Measurements from ENCODE around the gene ANAPC2.
A peak's percentile ranks its signal among the peaks of the same experiment; 100 is the strongest.

The ANAPC2 gene, protein sequence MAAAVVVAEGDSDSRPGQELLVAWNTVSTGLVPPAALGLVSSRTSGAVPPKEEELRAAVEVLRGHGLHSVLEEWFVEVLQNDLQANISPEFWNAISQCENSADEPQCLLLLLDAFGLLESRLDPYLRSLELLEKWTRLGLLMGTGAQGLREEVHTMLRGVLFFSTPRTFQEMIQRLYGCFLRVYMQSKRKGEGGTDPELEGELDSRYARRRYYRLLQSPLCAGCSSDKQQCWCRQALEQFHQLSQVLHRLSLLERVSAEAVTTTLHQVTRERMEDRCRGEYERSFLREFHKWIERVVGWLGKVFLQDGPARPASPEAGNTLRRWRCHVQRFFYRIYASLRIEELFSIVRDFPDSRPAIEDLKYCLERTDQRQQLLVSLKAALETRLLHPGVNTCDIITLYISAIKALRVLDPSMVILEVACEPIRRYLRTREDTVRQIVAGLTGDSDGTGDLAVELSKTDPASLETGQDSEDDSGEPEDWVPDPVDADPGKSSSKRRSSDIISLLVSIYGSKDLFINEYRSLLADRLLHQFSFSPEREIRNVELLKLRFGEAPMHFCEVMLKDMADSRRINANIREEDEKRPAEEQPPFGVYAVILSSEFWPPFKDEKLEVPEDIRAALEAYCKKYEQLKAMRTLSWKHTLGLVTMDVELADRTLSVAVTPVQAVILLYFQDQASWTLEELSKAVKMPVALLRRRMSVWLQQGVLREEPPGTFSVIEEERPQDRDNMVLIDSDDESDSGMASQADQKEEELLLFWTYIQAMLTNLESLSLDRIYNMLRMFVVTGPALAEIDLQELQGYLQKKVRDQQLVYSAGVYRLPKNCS

DNA sequence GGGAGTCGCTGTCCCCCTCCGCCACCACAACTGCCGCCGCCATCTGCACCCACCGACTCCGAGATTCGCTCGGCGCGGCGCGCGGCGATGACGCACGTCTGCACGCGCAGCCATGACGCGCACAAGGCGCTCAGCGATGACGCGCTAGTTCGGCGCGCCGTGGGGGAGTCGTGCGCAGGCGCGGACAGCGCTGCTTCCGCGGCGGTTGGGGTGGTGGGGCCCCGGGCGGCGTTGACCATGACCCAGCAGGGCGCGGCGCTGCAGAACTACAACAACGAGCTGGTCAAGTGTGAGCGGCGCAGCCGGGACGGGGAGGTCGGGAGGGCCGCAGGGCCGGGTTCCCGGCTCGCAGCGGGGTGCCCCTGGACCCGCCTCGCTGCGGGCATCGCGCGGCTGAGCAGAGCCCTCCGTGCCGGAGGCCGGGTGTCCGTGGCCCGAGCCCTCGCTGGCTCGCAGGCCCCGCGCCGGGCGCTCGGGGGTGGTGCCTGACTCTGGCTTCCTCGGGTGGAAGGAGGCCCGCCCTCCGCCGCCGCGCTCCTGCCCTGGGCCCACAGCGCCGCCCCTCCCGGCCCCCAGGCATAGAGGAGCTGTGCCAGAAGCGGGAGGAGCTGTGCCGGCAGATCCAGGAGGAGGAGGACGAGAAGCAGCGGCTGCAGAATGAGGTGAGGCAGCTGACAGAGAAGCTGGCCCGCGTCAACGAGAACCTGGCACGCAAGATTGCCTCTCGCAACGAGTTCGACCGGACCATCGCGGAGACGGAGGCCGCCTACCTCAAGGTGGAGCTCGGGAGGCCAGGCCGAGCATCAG is at the start of gene ANAPC2, which contains the start of gene SSNA1:
Gene ANAPC2, minus strand, starts transcription at position 71 of the 807 bp plus-strand sequence. Its CDS starts 28 bp downstream, at position 43.
Gene SSNA1, plus strand, starts transcription at position 187 of the 807 bp plus-strand sequence. Its CDS starts 51 bp downstream, at position 238.
- CTCF ChIA-PET, result interaction anchor here (0.8 to 3.1 kb wide), 13 partner anchors 10 to 160 kb away, joined by 3 to 21 read pairs (median 4); partner anchors contain the start of genes CYSRT1, RNF208, RNF224 and TPRN
- H3K4me1 Mint-ChIP-seq, result peaks cover 37% of the 10 kb centered on the region
- H3K27ac Mint-ChIP-seq, result peak within 1 kb of the TSS; percentile 96
- DNase-seq, result peak; percentile 92
- no peaks in the 10 kb centered on the region for H3K9me3 Mint-ChIP-seq
- peak within 1 kb of the TSS; percentile 97 for H3K4me3 Mint-ChIP-seq
- peaks cover 10% of the 10 kb centered on the region for H3K27me3 Mint-ChIP-seq
- H3K36me3 Mint-ChIP-seq, result peaks cover 24% of the 10 kb centered on the region

DNA sequence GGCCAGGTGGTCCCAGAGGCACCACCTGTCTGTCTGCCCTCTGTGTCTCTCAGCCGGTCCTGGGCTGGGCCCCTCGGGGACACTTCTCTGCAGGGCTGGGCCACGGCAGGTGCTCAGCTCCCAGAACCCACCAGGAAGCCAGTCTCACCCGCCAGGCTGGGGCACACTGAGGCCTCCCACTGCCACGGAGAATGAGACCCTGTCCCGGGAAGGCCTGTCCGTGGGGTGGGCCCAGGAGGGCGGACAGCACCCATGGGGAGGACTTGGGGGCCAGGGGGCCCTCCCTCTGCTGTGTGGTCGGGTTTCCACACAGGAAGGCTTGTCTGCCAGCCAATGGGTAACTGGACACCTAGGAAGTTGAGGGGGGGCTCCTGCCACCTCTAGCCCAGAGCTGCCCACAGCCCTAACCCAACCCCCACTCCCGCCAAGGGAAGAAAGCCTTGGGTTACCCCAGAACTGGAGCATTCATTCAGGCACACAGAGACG is 48.6 kb upstream of the ANAPC2 start:
- Mint-ChIP-seq H3K36me3 (peaks cover 4% of the 10 kb centered on the region), H3K4me1 (peaks cover 22% of the 10 kb centered on the region), H3K4me3 (no peak overlapping the region)

DNA sequence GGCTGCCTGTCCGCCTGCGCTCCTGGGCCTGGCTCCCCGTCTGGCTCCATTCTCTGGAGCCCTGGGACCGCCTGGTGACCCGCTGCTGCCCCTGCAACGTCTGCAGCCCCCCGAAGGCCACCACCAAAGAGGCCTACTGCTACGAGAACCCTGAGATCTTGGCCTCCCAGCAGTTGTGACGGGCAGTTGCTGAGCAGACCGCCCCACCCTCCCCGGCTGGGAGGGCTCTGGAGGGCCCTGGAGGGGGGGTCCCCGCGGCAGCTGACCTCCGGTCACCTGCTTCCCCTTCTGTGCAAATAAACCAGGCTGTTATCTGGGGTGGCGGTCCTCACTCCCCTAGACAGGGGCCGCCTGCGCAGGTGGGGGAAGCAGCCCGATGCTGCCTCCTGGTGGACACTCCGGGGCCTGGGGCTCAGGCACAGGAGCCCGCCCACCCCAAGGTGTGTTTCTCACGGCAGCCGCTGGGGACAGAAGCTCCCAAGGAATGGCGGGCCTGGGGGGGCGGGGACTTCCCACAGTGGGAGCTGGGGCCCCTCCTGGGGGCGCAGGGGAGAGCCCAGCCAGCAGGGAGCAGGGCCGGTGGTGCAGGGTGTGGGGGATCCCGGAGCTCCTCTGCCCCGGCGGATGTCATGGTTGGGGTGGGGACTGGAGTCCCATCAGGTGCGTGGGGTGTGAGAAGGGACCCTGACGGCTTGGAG is 48.0 kb upstream of the ANAPC2 start:
- no peaks in the 10 kb centered on the region for H3K9me3 Mint-ChIP-seq

More for the DNA sequence above, 48.6 kb upstream of the ANAPC2 start:
- Mint-ChIP-seq H3K27me3 (peaks cover 18% of the 10 kb centered on the region), H3K9me3 (no peaks in the 10 kb centered on the region), H3K27ac (no peak overlapping the region)
- CTCF ChIA-PET, result interaction anchor here (0.6 to 2.5 kb wide), 30 partner anchors 10 to 190 kb away, joined by 3 to 45 read pairs (median 4); partner anchors contain the start of genes CYSRT1, DPP7, NELFB and RNF224
- DNase-seq, result no peak

DNA sequence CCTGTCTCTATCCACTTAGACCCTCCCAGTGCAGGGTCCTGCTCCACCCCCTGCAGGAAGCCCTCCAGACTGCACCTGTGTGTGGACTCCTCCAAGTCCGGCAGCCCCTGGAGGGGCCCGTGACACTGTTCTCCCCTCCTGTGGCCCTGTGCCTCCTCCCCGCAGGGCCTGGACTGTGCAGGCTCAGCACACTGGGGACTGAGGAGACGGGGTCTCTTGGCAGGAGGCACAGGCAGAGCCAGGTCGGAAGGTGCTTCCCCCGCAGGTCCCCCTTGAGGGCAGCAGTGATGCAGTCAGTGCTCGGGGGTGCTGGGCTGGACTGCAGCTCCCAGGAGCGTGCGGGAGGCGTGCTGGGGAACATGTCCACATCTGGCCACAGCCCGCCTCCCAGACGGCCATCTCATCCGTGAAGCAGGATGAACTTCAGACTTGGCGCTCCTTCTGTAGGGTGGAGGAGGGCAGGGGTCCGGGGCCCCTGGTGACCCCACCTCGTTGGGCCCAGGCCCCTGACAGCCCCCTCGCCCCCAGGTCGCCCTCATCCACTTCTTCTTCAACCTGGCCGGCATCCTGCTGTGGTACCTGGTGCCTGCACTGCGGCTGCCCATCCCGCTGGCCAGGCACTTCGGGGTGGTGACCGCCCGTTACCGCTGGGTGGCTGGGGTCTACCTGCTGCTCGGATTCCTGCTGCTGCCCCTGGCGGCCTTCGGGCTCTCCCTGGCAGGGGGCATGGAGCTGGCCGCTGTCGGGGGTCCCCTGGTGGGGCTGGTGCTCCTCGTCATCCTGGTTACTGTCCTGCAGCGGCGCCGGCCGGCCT is 47.3 kb upstream of the ANAPC2 start:
- H3K4me3 Mint-ChIP-seq, result no peak overlapping the region
- DNase-seq, result no peak
- peaks cover 19% of the 10 kb centered on the region for H3K4me1 Mint-ChIP-seq
- H3K36me3 Mint-ChIP-seq, result no peaks in the 10 kb centered on the region
- peaks cover 18% of the 10 kb centered on the region for H3K27me3 Mint-ChIP-seq
- CTCF ChIA-PET, result interaction anchor here (0.8 to 2.5 kb wide), 13 partner anchors 10 to 188 kb away, joined by 3 to 45 read pairs (median 6); partner anchors contain the start of genes CYSRT1, DPP7, RNF224 and SAPCD2
- no peaks in the 10 kb centered on the region for H3K9me3 Mint-ChIP-seq
- no peak overlapping the region for H3K27ac Mint-ChIP-seq

More for the DNA sequence above, 48.0 kb upstream of the ANAPC2 start:
- Mint-ChIP-seq H3K4me1 (peaks cover 22% of the 10 kb centered on the region), H3K27ac (no peak overlapping the region), H3K27me3 (peaks cover 21% of the 10 kb centered on the region), H3K36me3 (peaks cover 3% of the 10 kb centered on the region), H3K4me3 (no peak overlapping the region)
- peak; percentile 95 for DNase-seq
- CTCF ChIA-PET, result interaction anchor here (0.6 to 2.5 kb wide), 29 partner anchors 11 to 189 kb away, joined by 3 to 45 read pairs (median 4); partner anchors contain the start of genes CYSRT1, DPP7, NELFB and RNF224

DNA sequence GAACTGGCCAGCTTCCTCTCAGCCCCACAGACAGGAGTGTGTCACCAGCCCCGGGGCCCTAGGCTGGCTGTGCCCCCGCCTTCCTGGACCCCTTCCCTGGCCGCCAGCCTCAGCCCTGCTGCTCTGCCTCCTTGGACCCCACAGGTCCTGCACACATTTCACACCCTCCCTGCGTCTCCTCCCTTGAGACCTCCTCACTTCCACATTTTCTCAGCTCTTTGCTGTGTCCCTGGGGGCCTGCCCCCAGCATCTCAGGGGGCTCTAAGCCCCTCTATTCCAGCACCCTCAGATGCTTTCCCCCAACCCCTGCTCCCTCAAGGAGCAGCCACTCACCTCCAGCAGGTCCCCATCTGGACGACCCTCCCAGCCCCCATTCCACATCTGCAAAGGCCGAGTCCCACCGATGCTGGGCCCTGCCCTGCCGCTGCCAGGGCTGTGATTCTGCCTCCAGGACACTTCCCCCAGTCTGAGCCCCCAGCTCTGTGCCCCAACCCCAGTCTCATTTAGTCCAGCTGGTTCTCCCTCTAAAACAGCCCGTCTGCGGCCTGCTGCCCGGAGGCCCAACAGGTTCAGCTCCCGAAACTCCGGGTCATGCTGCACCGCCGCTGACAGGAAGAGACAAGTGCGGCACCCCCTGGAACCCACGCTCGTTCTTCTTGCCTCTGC is 46.5 kb upstream of the ANAPC2 start:
- DNase-seq, result no peak
- peaks cover 22% of the 10 kb centered on the region for H3K27me3 Mint-ChIP-seq

DNA sequence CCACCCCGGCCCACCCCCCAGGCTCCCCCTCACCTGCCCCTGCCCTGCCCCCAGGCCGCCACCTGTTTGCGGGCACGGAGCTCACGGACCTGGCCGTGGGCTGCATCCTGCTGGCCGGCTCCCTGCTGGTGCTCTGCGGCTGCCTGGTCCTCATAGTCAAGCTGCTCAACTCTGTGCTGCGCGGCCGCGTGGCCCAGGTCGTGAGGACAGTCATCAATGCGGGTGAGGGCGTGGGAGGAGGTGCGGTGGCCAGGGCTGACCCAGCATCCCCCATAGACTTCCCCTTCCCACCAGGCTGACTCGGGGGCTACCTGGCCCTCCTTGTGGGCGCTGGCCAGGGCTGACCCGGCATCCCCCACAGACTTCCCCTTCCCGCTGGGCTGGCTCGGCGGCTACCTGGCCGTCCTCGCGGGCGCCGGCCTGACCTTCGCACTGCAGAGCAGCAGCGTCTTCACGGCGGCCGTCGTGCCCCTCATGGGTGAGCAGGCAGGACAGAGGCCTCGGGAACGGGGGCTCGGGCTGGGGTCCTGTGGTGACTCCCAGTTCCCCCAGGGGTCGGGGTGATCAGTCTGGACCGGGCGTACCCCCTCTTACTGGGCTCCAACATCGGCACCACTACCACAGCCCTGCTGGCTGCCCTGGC is 45.8 kb upstream of the ANAPC2 start:
- CTCF ChIA-PET, result no interaction called here
- peaks cover 26% of the 10 kb centered on the region for H3K27me3 Mint-ChIP-seq
- H3K9me3 Mint-ChIP-seq, result no peaks in the 10 kb centered on the region
- no peak overlapping the region for H3K27ac Mint-ChIP-seq
- no peak overlapping the region for H3K4me3 Mint-ChIP-seq
- H3K4me1 Mint-ChIP-seq, result peaks cover 13% of the 10 kb centered on the region
- no peaks in the 10 kb centered on the region for H3K36me3 Mint-ChIP-seq
- DNase-seq, result no peak

More for the DNA sequence above, 46.5 kb upstream of the ANAPC2 start:
- no peaks in the 10 kb centered on the region for H3K36me3 Mint-ChIP-seq
- CTCF ChIA-PET, result interaction anchor here (0.8 kb wide), 1 partner anchor 15 kb away, joined by 4 read pairs; no protein-coding TSS in a partner anchor
- no peak overlapping the region for H3K27ac Mint-ChIP-seq
- no peaks in the 10 kb centered on the region for H3K9me3 Mint-ChIP-seq
- H3K4me3 Mint-ChIP-seq, result no peak overlapping the region
- peaks cover 19% of the 10 kb centered on the region for H3K4me1 Mint-ChIP-seq

DNA sequence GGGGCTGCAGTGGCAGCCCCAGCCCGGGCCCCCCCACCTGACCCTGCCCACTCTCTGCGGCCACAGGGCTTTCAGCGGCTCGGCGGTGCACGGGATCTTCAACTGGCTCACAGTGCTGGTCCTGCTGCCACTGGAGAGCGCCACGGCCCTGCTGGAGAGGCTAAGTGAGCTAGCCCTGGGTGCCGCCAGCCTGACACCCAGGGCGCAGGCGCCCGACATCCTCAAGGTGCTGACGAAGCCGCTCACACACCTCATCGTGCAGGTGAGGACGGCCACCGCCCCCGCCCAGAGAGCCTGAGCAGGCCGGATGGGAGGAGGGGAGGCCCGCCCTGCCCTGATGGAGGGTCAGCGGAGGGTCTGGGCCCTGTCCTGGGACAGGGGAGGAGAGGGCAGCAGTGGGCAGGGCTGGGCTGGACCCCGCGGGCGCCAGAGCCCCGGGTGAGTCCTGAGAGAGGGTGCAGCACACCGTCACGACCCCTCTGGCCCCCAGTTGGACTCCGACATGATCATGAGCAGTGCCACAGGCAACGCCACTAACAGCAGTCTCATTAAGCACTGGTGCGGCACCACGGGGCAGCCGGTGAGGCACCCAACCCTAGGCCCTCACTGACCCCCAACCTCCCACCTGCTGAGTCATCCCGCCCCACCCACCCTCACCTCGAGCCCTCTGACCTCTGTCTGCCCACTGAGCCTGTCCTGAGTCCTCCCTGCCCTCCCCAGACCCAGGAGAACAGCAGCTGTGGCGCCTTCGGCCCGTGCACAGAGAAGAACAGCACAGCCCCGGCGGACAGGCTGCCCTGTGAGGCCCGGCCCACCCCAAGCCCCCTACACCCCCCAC is 45.0 kb upstream of the ANAPC2 start:
- CTCF ChIA-PET, result no interaction called here
- Mint-ChIP-seq H3K9me3 (no peaks in the 10 kb centered on the region), H3K27me3 (peaks cover 33% of the 10 kb centered on the region), H3K4me3 (no peak overlapping the region), H3K4me1 (peaks cover 7% of the 10 kb centered on the region), H3K36me3 (no peaks in the 10 kb centered on the region), H3K27ac (no peak overlapping the region)
- no peak for DNase-seq

DNA sequence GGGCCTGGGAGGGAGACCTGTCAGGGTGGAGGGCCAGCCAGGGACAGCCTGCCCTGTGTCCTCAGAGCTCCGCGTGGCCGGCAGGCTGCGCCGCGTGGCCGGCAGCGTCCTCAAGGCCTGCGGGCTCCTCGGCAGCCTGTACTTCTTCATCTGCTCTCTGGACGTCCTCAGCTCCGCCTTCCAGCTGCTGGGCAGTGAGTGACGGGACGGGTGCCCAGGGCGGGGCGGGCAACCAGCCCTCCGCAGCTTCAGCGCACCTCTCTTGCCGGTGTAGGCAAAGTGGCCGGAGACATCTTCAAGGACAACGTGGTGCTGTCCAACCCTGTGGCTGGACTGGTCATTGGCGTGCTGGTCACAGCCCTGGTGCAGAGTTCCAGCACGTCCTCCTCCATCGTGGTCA is 44.1 kb upstream of the ANAPC2 start:
- CTCF ChIA-PET, result no interaction called here
- Mint-ChIP-seq H3K27me3 (peaks cover 36% of the 10 kb centered on the region), H3K9me3 (no peaks in the 10 kb centered on the region), H3K27ac (no peak overlapping the region), H3K4me3 (no peak overlapping the region), H3K4me1 (peaks cover 6% of the 10 kb centered on the region), H3K36me3 (no peaks in the 10 kb centered on the region)
- no peak for DNase-seq

DNA sequence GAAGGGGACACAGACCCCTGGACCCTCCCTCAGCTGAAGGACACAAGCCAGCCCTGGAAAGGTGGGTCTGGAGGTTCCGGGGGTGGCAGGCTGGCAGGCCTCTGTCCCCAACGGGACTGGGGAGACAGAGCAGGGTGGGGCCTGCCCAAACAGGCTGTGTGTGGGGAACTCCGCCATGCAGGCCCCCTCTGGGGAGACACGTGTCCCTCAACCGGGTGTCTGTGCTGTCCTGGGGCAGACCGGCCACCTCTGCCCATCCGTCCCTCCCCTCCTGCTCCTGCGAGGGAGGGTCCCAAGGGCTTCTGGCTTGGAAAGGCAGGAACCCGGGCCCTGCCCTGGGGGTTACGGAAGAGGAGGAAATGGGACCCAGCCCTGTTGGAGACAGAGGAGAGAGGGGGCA is 43.7 kb upstream of the ANAPC2 start:
- CTCF ChIA-PET, result no interaction called here
- no peaks in the 10 kb centered on the region for H3K36me3 Mint-ChIP-seq
- H3K4me3 Mint-ChIP-seq, result no peak overlapping the region
- H3K27ac Mint-ChIP-seq, result no peak overlapping the region
- no peak for DNase-seq
- peaks cover 6% of the 10 kb centered on the region for H3K4me1 Mint-ChIP-seq
- H3K27me3 Mint-ChIP-seq, result peaks cover 38% of the 10 kb centered on the region
- no peaks in the 10 kb centered on the region for H3K9me3 Mint-ChIP-seq

DNA sequence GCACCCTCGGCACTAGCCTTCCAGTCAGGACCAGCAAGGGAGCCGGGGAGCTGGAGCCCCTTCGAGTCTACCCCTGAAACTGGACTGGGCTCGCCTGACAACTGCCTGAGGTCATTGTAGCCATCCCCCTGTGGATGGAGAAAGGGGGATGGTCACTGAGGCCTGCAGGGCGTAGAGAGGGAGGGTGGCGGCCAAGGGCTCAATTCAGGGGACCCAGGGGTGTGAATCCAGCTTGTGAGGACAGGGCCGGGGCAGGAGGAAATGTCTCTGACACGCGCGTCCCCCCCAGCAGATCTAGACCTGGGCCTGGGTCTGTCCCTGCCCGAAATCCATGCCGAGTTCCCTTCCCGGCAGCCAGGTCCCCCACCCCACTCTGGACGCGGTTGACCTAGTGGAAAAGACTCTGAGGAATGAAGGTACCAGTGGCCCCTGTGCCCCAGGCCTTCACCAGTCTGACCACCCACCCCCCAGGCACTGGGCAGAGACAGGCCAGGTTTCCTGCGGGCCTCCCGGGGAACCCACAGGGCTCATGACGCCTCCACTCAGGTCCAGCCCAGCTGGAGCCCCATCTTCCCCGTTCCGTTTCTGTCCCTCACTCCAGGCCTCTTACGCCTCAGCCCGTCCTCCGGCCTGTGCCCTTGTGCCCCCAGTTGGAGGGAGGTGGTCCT is 43.1 kb upstream of the ANAPC2 start:
- H3K27me3 Mint-ChIP-seq, result peaks cover 38% of the 10 kb centered on the region
- no peak overlapping the region for H3K4me3 Mint-ChIP-seq
- no peak overlapping the region for H3K27ac Mint-ChIP-seq
- DNase-seq, result no peak
- no peaks in the 10 kb centered on the region for H3K9me3 Mint-ChIP-seq
- peaks cover 5% of the 10 kb centered on the region for H3K4me1 Mint-ChIP-seq
- CTCF ChIA-PET, result no interaction called here
- H3K36me3 Mint-ChIP-seq, result no peaks in the 10 kb centered on the region
